K562 (cell line): ENCODE results near the gene EEF1AKMT4. TPM values are rescaled to one million over a fixed set of nuclear protein-coding genes. Genes with fewer than 3 reads are reported as not detected.

Experiments
- ATF6 ChIP-seq: sonication (generic); formaldehyde crosslinking; IDR thresholded peaks from 2 replicates; pipeline ENCODE4 v1.4.0; 2020; ENCODE audit warnings: mild to moderate bottlenecking, missing genetic modification reagents
- CHD1 ChIP-seq: fragments of 200-600 bp; sonication (generic); IDR thresholded peaks from one replicate; pipeline ENCODE4 v1.6.1; 2012; ENCODE audit warnings: mild to moderate bottlenecking, moderate library complexity, low read length, inconsistent platforms
- EHMT2 ChIP-seq: fragments of 450-650 bp; IDR thresholded peaks from 2 replicates; pipeline ENCODE4 v1.6.1; 2018; ENCODE audit warnings: antibody characterized with exemption
- HNRNPK ChIP-seq: fragments of 200-400 bp; formaldehyde crosslinking; IDR thresholded peaks from one replicate; pipeline ENCODE4 v1.6.1; 2018; ENCODE audit warnings: mild to moderate bottlenecking, low read depth, low read length; ENCODE audit not compliant: poor library complexity, severe bottlenecking
- REST ChIP-seq, 2 experiments: fragments of 450-650 bp; formaldehyde crosslinking in 1 of 2; IDR thresholded peaks; 2 replicates each; pipeline versions ENCODE4 v1.4.0 to v1.6.1; 2014 to 2020; ENCODE audit warnings: mild to moderate bottlenecking in 2 of 2, borderline replicate concordance in 1 of 2, low read depth in 1 of 2
- SLC30A9 ChIP-seq: fragments of 250-450 bp; sonication (Bioruptor Pico); IDR thresholded peaks from 2 replicates; pipeline ENCODE4 v1.8.0; 2022; ENCODE audit warnings: mild to moderate bottlenecking, moderate library complexity
- SMAD1 ChIP-seq: fragments of 150-350 bp; IDR thresholded peaks from 2 replicates; pipeline ENCODE4 v1.6.1; 2014; ENCODE audit warnings: low read length, low read depth; ENCODE audit not compliant: partially characterized antibody
- TAL1 ChIP-seq: fragments of 450-650 bp; IDR thresholded peaks from 2 replicates; pipeline ENCODE4 v1.6.1; 2016; ENCODE audit warnings: mild to moderate bottlenecking
- ZNF212 ChIP-seq: fragments of 450-650 bp; formaldehyde crosslinking; IDR thresholded peaks from 2 replicates; pipeline ENCODE4 v1.4.0; 2020; ENCODE audit warnings: mild to moderate bottlenecking
- ZNF717 ChIP-seq: fragments of 250-450 bp; sonication (Bioruptor Pico); IDR thresholded peaks from 2 replicates; pipeline ENCODE4 v1.5.0; 2021
- polyA plus RNA-seq, 8 experiments: library from polyadenylated mRNA; depleted of rRNA in 4 of 8; stranded (reverse) in 5 of 8; unstranded in 3 of 8; fragments of >200 nt; fragmentation: Nextera tagmentation in 2 of 8; fragmentation: Illumina TruSeq in 1 of 8; extraction: Ambion mirVana in 2 of 8; extraction: Trizol in 1 of 8; gene quantifications; 2 replicates each; pipeline versions ENCODE4 v1.2.1 to v1.2.3, GENCODE V29; 2011 to 2014; ENCODE audit warnings: inconsistent platforms in 1 of 8, missing spikeins in 1 of 8
- total RNA-seq, 7 experiments: library from RNA; depleted of rRNA in 6 of 7; stranded (reverse); fragments of >200 nt in 6 of 7; fragmentation: Illumina TruSeq in 2 of 7; extraction: Trizol in 2 of 7; gene quantifications; 2 replicates each; pipeline versions ENCODE4 v1.2.1 to v1.2.3, GENCODE V29; 2011 to 2021; ENCODE audit warnings: low replicate concordance in 1 of 7
- TF ChIP-seq, protein P1 (sequence below): fragments of 250-450 bp; sonication (Bioruptor Pico); IDR thresholded peaks from 2 replicates; pipeline ENCODE4 v1.4.0; 2020; ENCODE audit warnings: mild to moderate bottlenecking, moderate library complexity
- TF ChIP-seq, protein P2 (sequence below): fragments of 250-450 bp; sonication (Bioruptor Pico); IDR thresholded peaks from 2 replicates; pipeline ENCODE4 v1.4.0; 2020; ENCODE audit warnings: mild to moderate bottlenecking, moderate library complexity, borderline replicate concordance

EEF1AKMT4 gene
- total and polyA plus RNA-seq, 9 of the 15 experiments (the other 6 are each of a cell fraction or from before 2014, with no cell fraction given), result 10.3 to 49.4 (median 18.9) TPM

DNA sequence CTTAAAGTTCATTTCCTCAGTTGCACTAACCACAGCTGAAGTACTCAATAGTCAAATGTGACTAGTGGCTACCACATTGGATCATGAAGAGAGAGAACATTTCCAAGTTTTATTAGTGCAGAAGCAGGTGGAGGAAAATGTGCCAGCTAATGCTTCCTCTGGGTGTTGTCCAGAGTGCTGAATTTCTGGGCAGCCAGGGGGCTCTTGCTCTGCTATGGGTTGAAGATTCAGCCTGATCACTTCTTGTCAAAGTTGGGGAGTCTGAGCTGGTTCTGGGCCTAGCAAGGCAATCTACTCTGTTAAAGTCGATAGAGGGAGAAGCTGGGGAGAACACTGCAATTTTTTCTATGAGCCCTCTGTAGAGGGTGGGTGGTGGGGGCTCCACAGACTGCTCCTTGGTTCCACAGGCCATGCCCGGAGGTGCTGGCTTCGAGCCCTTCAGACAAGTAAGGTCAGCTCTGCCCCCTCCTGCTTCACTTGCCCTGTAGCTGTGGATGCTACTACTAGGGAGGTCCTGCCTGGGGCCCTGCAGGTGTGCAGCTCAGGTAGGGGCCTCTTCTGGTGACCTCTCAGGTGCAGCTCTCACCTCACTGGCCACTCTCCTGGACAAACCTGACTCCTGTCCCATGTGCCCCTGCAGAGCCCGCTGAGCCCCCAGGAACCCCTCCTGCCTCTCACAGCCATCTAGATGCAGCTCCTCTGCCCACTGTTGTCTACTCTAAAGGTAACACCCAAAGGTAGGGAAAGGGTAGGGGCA is 8.9 kb upstream of the EEF1AKMT4 start (continued):
- peak; percentile 98 for TF ChIP-seq REST (IDR thresholded peaks at IDR 0.05; ENCODE audit: borderline replicate concordance)
- TF ChIP-seq REST (CRISPR knock-in tag; IDR thresholded peaks at IDR 0.05; ENCODE audit: low read depth), result peak; percentile 94
- no peak for TF ChIP-seq TAL1
- no peak for TF ChIP-seq SMAD1
- TF ChIP-seq ZNF717, result no peak
- TF ChIP-seq SLC30A9 (CRISPR knock-in tag), result no peak
- no peak for TF ChIP-seq CHD1
- no peak for TF ChIP-seq ZNF212 (CRISPR knock-in tag)
- TF ChIP-seq, protein P1, sequence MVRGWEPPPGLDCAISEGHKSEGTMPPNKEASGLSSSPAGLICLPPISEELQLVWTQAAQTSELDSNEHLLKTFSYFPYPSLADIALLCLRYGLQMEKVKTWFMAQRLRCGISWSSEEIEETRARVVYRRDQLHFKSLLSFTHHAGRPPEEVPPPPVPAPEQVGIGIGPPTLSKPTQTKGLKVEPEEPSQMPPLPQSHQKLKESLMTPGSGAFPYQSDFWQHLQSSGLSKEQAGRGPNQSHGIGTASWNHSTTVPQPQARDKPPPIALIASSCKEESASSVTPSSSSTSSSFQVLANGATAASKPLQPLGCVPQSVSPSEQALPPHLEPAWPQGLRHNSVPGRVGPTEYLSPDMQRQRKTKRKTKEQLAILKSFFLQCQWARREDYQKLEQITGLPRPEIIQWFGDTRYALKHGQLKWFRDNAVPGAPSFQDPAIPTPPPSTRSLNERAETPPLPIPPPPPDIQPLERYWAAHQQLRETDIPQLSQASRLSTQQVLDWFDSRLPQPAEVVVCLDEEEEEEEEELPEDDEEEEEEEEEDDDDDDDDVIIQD (CRISPR knock-in tag), result no peak
- no peak for TF ChIP-seq HNRNPK
- TF ChIP-seq, protein P2, sequence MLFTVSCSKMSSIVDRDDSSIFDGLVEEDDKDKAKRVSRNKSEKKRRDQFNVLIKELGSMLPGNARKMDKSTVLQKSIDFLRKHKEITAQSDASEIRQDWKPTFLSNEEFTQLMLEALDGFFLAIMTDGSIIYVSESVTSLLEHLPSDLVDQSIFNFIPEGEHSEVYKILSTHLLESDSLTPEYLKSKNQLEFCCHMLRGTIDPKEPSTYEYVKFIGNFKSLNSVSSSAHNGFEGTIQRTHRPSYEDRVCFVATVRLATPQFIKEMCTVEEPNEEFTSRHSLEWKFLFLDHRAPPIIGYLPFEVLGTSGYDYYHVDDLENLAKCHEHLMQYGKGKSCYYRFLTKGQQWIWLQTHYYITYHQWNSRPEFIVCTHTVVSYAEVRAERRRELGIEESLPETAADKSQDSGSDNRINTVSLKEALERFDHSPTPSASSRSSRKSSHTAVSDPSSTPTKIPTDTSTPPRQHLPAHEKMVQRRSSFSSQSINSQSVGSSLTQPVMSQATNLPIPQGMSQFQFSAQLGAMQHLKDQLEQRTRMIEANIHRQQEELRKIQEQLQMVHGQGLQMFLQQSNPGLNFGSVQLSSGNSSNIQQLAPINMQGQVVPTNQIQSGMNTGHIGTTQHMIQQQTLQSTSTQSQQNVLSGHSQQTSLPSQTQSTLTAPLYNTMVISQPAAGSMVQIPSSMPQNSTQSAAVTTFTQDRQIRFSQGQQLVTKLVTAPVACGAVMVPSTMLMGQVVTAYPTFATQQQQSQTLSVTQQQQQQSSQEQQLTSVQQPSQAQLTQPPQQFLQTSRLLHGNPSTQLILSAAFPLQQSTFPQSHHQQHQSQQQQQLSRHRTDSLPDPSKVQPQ, result no peak
- TF ChIP-seq EHMT2, result peak; percentile 95
- TF ChIP-seq ATF6 (CRISPR knock-in tag), result no peak
